ENCODE data around the gene SUSD4. TPM values are rescaled to one million over a fixed set of nuclear protein-coding genes. Genes with fewer than 3 reads are reported as not detected.
A peak's percentile ranks its signal among the peaks of the same experiment; 100 is the strongest.
"Not testable (repeated sequence)": the region's sequence is repeated elsewhere in the genome, so short reads cannot be mapped to it uniquely, and the experiment has no call there.

The SUSD4 gene
- 10 to 100 TPM in 1 of 2 donors, 1 to 10 TPM in 1; 8.8 to 32.6 TPM for total RNA-seq
- 1.4 to 9.0 reads per million in 2 donors for total RNA-seq

GRCh38 chr1:223363856-223364684 is at the start of gene SUSD4:
SUSD4 (minus strand) TSS chr1:223364176; CDS start chr1:223363425, 751 bp downstream.
- Mint-ChIP-seq H3K36me3 (ENCODE audit: low read depth) (no peaks in the 10 kb centered on the region), H3K4me1 (peaks cover 26% of the 10 kb centered on the region)

GRCh38 chr1:223413216-223413615 is 49.2 kb upstream of the SUSD4 start:
- no peaks in the 10 kb centered on the region for H3K9me3 ChIP-seq (ENCODE audit: control insufficient read depth, low read length, poor library complexity, severe bottlenecking)
- no peaks in the 10 kb centered on the region for H3K36me3 Mint-ChIP-seq (ENCODE audit: low read depth)
- no peak overlapping the region for H3K4me3 Mint-ChIP-seq
- no peak for DNase-seq
- H3K4me1 Mint-ChIP-seq: no peaks in the 10 kb centered on the region
- H3K27ac Mint-ChIP-seq: no peak overlapping the region
- no peak for ATAC-seq
- H3K27me3 Mint-ChIP-seq: peaks cover 10% of the 10 kb centered on the region

More at GRCh38 chr1:223363856-223364684, at the start of gene SUSD4:
- Mint-ChIP-seq H3K4me3 (peak within 1 kb of the TSS; percentile 93), H3K27me3 (no peaks in the 10 kb centered on the region), H3K27ac (peak within 1 kb of the TSS; percentile 16)
- H3K9me3 ChIP-seq (ENCODE audit: control insufficient read depth, low read length, poor library complexity, severe bottlenecking): no peaks in the 10 kb centered on the region
- ATAC-seq (peak; percentile 89), DNase-seq (peak; percentile 51 to 67 (median 52))

- Mint-ChIP-seq H3K4me1 (no peaks in the 10 kb centered on the region), H3K4me3 (no peak overlapping the region), H3K27ac (no peak overlapping the region), H3K36me3 (ENCODE audit: low read depth) (no peaks in the 10 kb centered on the region), H3K27me3 (peaks cover 10% of the 10 kb centered on the region)
- no peaks in the 10 kb centered on the region for H3K9me3 ChIP-seq (ENCODE audit: control insufficient read depth, low read length, poor library complexity, severe bottlenecking)
- no peak for DNase-seq
- no peak for ATAC-seq
Observed at GRCh38 chr1:223411710-223412109, 47.7 kb upstream of the SUSD4 start.

GRCh38 chr1:223411309-223411708 is 47.3 kb upstream of the SUSD4 start:
- DNase-seq: no peak
- H3K9me3 ChIP-seq (ENCODE audit: control insufficient read depth, low read length, poor library complexity, severe bottlenecking): no peaks in the 10 kb centered on the region
- Mint-ChIP-seq H3K36me3 (ENCODE audit: low read depth) (no peaks in the 10 kb centered on the region), H3K4me3 (no peak overlapping the region), H3K4me1 (no peaks in the 10 kb centered on the region), H3K27ac (no peak overlapping the region), H3K27me3 (peaks cover 10% of the 10 kb centered on the region)
- ATAC-seq: no peak

- DNase-seq: no peak
- H3K4me1 Mint-ChIP-seq: peaks cover 7% of the 10 kb centered on the region
Observed at GRCh38 chr1:223410036-223410435, 46.1 kb upstream of the SUSD4 start.

GRCh38 chr1:223405507-223405906 is 41.5 kb upstream of the SUSD4 start:
- H3K36me3 Mint-ChIP-seq (ENCODE audit: low read depth): no peaks in the 10 kb centered on the region
- peak; percentile 47 for ATAC-seq
- no peaks in the 10 kb centered on the region for H3K9me3 ChIP-seq (ENCODE audit: control insufficient read depth, low read length, poor library complexity, severe bottlenecking)
- no peak for DNase-seq
- H3K27ac Mint-ChIP-seq: no peak overlapping the region
- H3K4me1 Mint-ChIP-seq: peaks cover 10% of the 10 kb centered on the region
- H3K4me3 Mint-ChIP-seq: no peak overlapping the region
- H3K27me3 Mint-ChIP-seq: no peaks in the 10 kb centered on the region

More at GRCh38 chr1:223410036-223410435, 46.1 kb upstream of the SUSD4 start:
- Mint-ChIP-seq H3K36me3 (ENCODE audit: low read depth) (no peaks in the 10 kb centered on the region), H3K27ac (no peak overlapping the region), H3K4me3 (no peak overlapping the region), H3K27me3 (peaks cover 10% of the 10 kb centered on the region)
- H3K9me3 ChIP-seq (ENCODE audit: control insufficient read depth, low read length, poor library complexity, severe bottlenecking): no peaks in the 10 kb centered on the region
- no peak for ATAC-seq

- H3K27me3 Mint-ChIP-seq: no peaks in the 10 kb centered on the region
- H3K9me3 ChIP-seq (ENCODE audit: control insufficient read depth, low read length, poor library complexity, severe bottlenecking): no peaks in the 10 kb centered on the region
- DNase-seq: no peak
- no peak for ATAC-seq
- no peaks in the 10 kb centered on the region for H3K36me3 Mint-ChIP-seq (ENCODE audit: low read depth)
- no peak overlapping the region for H3K27ac Mint-ChIP-seq
- peaks cover 10% of the 10 kb centered on the region for H3K4me1 Mint-ChIP-seq
- H3K4me3 Mint-ChIP-seq: no peak overlapping the region
Observed at GRCh38 chr1:223403184-223403815, 39.3 kb upstream of the SUSD4 start.

- no peaks in the 10 kb centered on the region for H3K36me3 Mint-ChIP-seq (ENCODE audit: low read depth)
- no peak overlapping the region for H3K27ac Mint-ChIP-seq
- H3K9me3 ChIP-seq (ENCODE audit: control insufficient read depth, low read length, poor library complexity, severe bottlenecking): no peaks in the 10 kb centered on the region
- no peaks in the 10 kb centered on the region for H3K27me3 Mint-ChIP-seq
- peaks cover 10% of the 10 kb centered on the region for H3K4me1 Mint-ChIP-seq
- ATAC-seq: no peak
- no peak for DNase-seq
- no peak overlapping the region for H3K4me3 Mint-ChIP-seq
Observed at GRCh38 chr1:223402790-223403142, 38.8 kb upstream of the SUSD4 start.

- H3K27me3 Mint-ChIP-seq: no peaks in the 10 kb centered on the region
- H3K36me3 Mint-ChIP-seq (ENCODE audit: low read depth): no peaks in the 10 kb centered on the region
- DNase-seq (no peak), ATAC-seq (no peak)
- H3K4me1 Mint-ChIP-seq: peaks cover 10% of the 10 kb centered on the region
- no peak overlapping the region for H3K27ac Mint-ChIP-seq
- no peak overlapping the region for H3K4me3 Mint-ChIP-seq
- no peaks in the 10 kb centered on the region for H3K9me3 ChIP-seq (ENCODE audit: control insufficient read depth, low read length, poor library complexity, severe bottlenecking)
Observed at GRCh38 chr1:223401873-223402789, 38.2 kb upstream of the SUSD4 start.

GRCh38 chr1:223399393-223399792 is 35.4 kb upstream of the SUSD4 start:
- not testable (repeated sequence) for ATAC-seq; H3K4me3 Mint-ChIP-seq; H3K4me1 Mint-ChIP-seq; H3K27me3 Mint-ChIP-seq; DNase-seq; H3K9me3 ChIP-seq (ENCODE audit: control insufficient read depth, low read length, poor library complexity, severe bottlenecking); H3K36me3 Mint-ChIP-seq (ENCODE audit: low read depth); H3K27ac Mint-ChIP-seq

- Mint-ChIP-seq H3K4me3 (no peak overlapping the region), H3K4me1 (peaks cover 2% of the 10 kb centered on the region), H3K27me3 (peaks cover 20% of the 10 kb centered on the region), H3K27ac (no peak overlapping the region), H3K36me3 (ENCODE audit: low read depth) (peaks cover 4% of the 10 kb centered on the region)
- no peaks in the 10 kb centered on the region for H3K9me3 ChIP-seq (ENCODE audit: control insufficient read depth, low read length, poor library complexity, severe bottlenecking)
- no peak for DNase-seq
- ATAC-seq: no peak
Observed at GRCh38 chr1:223394706-223395105, 30.7 kb upstream of the SUSD4 start.

GRCh38 chr1:223394242-223394641 is 30.3 kb upstream of the SUSD4 start:
- Mint-ChIP-seq H3K4me3 (no peak overlapping the region), H3K4me1 (peaks cover 2% of the 10 kb centered on the region), H3K36me3 (ENCODE audit: low read depth) (peaks cover 4% of the 10 kb centered on the region), H3K27ac (no peak overlapping the region), H3K27me3 (peaks cover 25% of the 10 kb centered on the region)
- no peak for DNase-seq
- no peak for ATAC-seq
- H3K9me3 ChIP-seq (ENCODE audit: control insufficient read depth, low read length, poor library complexity, severe bottlenecking): no peaks in the 10 kb centered on the region
